ENCODE results near the gene DEAF1. TPM values are rescaled to one million over a fixed set of nuclear protein-coding genes. Genes with fewer than 3 reads are reported as not detected.

Gene DEAF1
- total and polyA plus RNA-seq, 9 of the 15 experiments (the other 6 are each of a cell fraction or from before 2014, with no cell fraction given): 2.0 to 69.1 (median 26.8) TPM

DNA sequence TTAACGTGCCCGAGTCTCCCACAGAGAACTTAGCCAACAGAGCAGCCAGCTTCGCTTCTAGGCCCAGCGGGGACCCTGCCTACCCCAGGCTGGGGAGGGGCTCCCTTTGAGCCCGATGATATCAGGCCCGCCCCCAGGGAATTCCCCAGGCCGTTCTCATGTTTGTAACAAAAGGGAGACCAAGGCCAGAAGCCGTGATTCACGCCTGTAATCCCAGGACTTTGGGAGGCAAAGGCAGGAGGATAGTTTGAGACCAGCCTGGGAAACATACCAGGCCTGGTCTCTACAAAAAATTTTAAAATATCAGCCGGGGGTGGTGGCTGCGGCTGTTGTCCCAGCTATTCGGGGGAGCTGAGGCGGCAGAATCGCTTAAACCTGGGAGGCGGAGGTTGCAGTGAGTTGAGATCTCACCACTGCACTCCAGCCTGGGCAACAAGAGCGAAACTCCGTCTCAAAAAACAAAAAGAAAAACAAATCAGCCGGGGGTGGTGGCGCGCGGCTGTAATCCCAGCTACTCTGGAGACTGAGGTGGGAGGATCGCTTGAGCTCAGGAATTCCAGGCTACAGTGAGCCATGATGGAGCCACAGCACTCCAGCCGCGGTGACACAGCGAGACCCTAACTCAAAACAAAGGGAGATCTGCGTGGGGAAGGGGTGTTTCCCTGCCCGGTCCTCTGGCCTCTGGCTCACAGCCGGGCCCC lies 56.2 kb downstream of the DEAF1 start:
- Histone ChIP-seq H3K9ac (ENCODE audit: insufficient read depth in 1 of 2, low read depth in 2 of 2, low read length in 2 of 2) (no peak overlapping the region), H3K79me2 (ENCODE audit: control insufficient read depth, insufficient read depth, low read length) (peaks cover 2% of the 10 kb centered on the region; the same call in 1 of the 3 replicates), H3K4me2 (ENCODE audit: insufficient read depth, low read length) (no peak overlapping the region), H3K27ac (ENCODE audit: extremely low read depth, low read depth, low read length) (no peak overlapping the region), H2AFZ (ENCODE audit: low read depth, low read length) (no peak overlapping the region), H3K4me3 (no peak overlapping the region), H4K20me1 (replicated peaks; ENCODE audit: control insufficient read depth, insufficient read depth, low read length) (no peaks in the 10 kb centered on the region), H3K27me3 (ENCODE audit: control insufficient read depth in 2 of 2, insufficient read depth in 2 of 2, low read length in 2 of 2) (no peaks in the 10 kb centered on the region), H3K4me1 (replicated peaks in 1 of 2; ENCODE audit: control insufficient read depth in 2 of 2, insufficient read depth in 2 of 2, low read length in 2 of 2) (peaks cover 0 to 27% of the 10 kb centered on the region in 2 experiments; a peak in 2 of 5 replicates), H3K36me3 (ENCODE audit: control insufficient read depth, insufficient read depth, low read length) (peaks cover 49% of the 10 kb centered on the region; the same call in 2 of the 3 replicates), H3K9me1 (ENCODE audit: control insufficient read depth, insufficient read depth, low read length) (no peaks in the 10 kb centered on the region), H3K9me3 (replicated peaks; ENCODE audit: control insufficient read depth, insufficient read depth, low read depth, low read length) (peaks cover 2% of the 10 kb centered on the region; the same call in 1 of the 2 replicates)
- WGBS (ENCODE audit: insufficient coverage, low coverage, missing lambda C conversion rate): 96% methylated on average over 21 of the region's 28 CpGs
- DNase-seq (ENCODE audit: extremely low read depth in 1 of 4, low spot score in 3 of 4) (no peak), ATAC-seq (no peak), FAIRE-seq (no peak)
- ChIA-PET POLR2A (interaction anchor here (0.6 kb wide), 1 partner anchor 63 kb away, joined by 3 read pairs; the partner anchor contains the start of gene PHRF1), CTCF (ENCODE audit: low intra/inter-chr PET ratio) (no interaction called here)
- intact Hi-C loops (cut with micrococcal nuclease): no loop called here
- no TSS peak for BruUV-seq (replicated peaks)
- in situ Hi-C loops (cut with MboI): no loop called here
- TF ChIP-seq E2F1 (CRISPR knock-in tag; IDR thresholded peaks at IDR 0.05): no peak
- TF ChIP-seq YBX1 (IDR thresholded peaks at IDR 0.05): no peak
- no peak for TF ChIP-seq KLF10 (CRISPR knock-in tag; IDR thresholded peaks at IDR 0.05)
- TF ChIP-seq, protein P1, sequence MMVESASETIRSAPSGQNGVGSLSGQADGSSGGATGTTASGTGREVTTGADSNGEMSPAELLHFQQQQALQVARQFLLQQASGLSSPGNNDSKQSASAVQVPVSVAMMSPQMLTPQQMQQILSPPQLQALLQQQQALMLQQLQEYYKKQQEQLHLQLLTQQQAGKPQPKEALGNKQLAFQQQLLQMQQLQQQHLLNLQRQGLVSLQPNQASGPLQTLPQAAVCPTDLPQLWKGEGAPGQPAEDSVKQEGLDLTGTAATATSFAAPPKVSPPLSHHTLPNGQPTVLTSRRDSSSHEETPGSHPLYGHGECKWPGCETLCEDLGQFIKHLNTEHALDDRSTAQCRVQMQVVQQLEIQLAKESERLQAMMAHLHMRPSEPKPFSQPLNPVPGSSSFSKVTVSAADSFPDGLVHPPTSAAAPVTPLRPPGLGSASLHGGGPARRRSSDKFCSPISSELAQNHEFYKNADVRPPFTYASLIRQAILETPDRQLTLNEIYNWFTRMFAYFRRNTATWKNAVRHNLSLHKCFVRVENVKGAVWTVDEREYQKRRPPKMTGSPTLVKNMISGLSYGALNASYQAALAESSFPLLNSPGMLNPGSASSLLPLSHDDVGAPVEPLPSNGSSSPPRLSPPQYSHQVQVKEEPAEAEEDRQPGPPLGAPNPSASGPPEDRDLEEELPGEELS (CRISPR knock-in tag; IDR thresholded peaks at IDR 0.05; ENCODE audit: borderline replicate concordance): no peak
- TF ChIP-seq RBM39 (optimal IDR thresholded peaks at IDR 0.05; ENCODE audit: low read depth, low read length): no peak
- no peak for TF ChIP-seq POLR2B (IDR thresholded peaks at IDR 0.05; ENCODE audit: low read depth, partially characterized antibody)
- TF ChIP-seq XRCC3 (IDR thresholded peaks at IDR 0.05): no peak
- TF ChIP-seq NFE2L1 (tag; IDR thresholded peaks at IDR 0.05; ENCODE audit: borderline replicate concordance, low read depth): no peak
- no peak for TF ChIP-seq CTBP1 (IDR thresholded peaks at IDR 0.05; ENCODE audit: borderline replicate concordance)
- TF ChIP-seq, protein P2, sequence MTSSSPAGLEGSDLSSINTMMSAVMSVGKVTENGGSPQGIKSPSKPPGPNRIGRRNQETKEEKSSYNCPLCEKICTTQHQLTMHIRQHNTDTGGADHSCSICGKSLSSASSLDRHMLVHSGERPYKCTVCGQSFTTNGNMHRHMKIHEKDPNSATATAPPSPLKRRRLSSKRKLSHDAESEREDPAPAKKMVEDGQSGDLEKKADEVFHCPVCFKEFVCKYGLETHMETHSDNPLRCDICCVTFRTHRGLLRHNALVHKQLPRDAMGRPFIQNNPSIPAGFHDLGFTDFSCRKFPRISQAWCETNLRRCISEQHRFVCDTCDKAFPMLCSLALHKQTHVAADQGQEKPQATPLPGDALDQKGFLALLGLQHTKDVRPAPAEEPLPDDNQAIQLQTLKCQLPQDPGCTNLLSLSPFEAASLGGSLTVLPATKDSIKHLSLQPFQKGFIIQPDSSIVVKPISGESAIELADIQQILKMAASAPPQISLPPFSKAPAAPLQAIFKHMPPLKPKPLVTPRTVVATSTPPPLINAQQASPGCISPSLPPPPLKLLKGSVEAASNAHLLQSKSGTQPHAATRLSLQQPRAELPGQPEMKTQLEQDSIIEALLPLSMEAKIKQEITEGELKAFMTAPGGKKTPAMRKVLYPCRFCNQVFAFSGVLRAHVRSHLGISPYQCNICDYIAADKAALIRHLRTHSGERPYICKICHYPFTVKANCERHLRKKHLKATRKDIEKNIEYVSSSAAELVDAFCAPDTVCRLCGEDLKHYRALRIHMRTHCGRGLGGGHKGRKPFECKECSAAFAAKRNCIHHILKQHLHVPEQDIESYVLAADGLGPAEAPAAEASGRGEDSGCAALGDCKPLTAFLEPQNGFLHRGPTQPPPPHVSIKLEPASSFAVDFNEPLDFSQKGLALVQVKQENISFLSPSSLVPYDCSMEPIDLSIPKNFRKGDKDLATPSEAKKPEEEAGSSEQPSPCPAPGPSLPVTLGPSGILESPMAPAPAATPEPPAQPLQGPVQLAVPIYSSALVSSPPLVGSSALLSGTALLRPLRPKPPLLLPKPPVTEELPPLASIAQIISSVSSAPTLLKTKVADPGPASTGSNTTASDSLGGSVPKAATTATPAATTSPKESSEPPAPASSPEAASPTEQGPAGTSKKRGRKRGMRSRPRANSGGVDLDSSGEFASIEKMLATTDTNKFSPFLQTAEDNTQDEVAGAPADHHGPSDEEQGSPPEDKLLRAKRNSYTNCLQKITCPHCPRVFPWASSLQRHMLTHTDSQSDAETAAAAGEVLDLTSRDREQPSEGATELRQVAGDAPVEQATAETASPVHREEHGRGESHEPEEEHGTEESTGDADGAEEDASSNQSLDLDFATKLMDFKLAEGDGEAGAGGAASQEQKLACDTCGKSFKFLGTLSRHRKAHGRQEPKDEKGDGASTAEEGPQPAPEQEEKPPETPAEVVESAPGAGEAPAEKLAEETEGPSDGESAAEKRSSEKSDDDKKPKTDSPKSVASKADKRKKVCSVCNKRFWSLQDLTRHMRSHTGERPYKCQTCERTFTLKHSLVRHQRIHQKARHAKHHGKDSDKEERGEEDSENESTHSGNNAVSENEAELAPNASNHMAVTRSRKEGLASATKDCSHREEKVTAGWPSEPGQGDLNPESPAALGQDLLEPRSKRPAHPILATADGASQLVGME (CRISPR knock-in tag; IDR thresholded peaks at IDR 0.05): no peak
- TF ChIP-seq RFX7 (CRISPR knock-in tag; IDR thresholded peaks at IDR 0.05): no peak
- TF ChIP-seq POLR2H (tag; IDR thresholded peaks at IDR 0.05; ENCODE audit: low read depth): no peak
